HG03432 (cell line): ENCODE results near the gene SEZ6L2.

Experiments used
- ATAC-seq: cut with Tn5 transposase; IDR thresholded peaks from one replicate; pipeline ENCODE4 v1.9.1; 2021; ENCODE audit warnings: mild to moderate bottlenecking, moderate library complexity; ENCODE audit not compliant: unreplicated experiment

SEZ6L2 gene

DNA sequence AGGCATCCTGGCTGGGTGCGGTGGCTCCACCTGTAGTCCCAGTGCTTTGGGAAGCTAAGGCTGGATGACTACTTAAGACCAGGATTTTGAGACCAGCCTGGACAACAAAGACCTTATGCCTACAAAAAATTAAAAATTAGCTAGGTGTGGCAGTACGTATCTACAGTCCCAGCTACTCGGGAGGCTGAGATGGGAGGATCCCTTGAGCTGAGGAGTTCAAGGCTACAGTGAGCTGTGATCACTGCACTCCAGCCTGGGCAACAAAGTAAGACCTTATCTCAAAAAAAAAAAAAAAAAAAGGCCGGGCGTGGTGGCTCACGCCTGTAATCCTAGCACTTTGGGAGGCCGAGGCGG lies 73.0 kb downstream of the SEZ6L2 start:
- no peak for ATAC-seq

DNA sequence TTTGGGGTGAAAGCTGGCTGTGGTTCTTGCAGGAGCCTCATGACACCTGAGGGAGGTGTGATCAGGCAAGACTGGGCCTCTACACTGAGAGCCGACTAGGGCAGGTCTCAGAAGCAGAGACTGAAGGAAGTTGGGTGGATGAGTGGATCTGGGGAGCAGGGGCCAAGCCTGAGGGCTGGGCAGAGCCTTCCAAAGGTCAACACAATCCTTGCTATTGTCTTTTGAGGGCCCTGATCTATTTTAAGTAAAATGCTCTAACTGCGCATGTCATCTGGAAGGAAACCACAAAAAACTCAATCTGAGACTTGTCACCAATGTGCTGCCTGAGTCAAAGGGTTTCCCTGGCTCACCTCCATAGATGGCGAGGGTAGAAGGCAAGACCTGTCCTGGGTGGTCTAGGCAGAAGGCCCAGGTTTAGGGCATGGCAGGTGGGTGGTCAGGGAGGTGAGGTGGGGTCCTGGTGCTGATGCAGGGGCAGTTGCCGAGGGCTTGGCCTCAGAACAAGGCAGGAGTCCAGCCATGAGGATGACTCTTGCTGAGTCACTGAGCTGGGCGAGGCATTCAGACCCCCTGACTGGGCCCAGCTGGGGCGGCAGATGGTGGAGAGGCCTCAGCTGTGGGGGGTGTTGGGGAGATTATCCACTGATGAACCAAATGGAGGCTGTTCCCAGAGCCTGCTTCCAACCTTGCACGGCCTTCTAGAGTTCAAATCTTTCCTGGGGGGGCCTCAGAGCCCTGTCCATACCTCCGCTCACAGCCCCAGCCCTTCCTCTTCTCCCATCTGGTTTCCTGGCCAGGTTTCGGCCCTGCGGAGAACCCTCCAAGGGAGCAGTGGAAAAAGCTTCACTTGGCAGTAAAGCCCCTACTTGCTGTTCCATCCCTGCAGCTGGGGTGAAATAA lies 74.0 kb downstream of the SEZ6L2 start:
- ATAC-seq, result no peak

DNA sequence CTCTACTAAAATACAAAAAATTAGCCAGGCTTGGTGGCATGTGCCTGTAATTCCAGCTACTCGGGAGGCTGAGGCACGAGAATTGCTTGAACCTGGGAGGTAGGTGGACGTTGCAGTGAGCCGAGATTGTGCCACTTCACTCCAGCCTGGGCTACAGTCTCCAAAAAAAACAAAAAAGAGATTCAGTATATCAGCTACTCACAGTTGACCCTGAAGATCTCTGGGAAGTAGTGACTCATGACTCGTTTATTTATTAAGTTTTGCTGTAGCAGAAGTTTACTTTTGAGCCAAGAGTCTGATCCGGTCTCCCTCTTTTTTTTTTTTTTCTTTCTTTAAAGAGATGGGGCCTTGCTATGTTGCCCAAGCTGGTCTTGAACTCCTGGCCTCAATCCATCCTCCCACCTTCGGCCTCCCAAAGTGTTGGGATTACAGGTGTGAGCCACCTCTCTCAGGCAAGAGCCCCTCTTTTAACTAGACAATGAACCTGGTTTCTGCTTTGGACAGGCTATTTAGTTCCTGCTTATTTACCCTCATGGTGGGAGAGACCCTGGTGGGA lies 74.7 kb downstream of the SEZ6L2 start:
- no peak for ATAC-seq

DNA sequence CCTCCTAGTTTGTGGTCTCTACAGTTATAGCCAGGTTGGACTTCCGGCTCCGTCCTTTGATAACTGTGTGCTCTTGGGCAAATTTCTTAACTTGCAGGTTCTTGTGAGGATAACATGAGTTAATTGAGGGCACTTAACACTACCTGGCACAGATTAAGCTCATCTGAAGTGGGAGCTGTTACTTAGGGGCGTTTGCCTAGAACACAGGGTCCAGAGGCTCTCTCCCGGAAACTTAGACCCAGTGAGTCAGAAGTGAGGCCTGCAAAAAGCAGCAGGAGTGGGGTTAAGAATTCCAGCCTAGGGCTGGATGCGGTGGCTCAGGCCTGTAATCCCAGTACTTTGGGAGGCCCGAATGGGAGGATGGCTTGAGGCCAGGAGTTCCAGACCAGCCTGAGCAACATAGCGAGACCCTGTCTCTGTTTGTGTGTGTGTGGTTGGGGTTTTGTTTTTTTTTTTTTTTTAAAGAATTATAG lies 77.7 kb downstream of the SEZ6L2 start:
- ATAC-seq, result no peak
